ENCODE results near the gene HOXB4.

The HOXB4 gene

DNA sequence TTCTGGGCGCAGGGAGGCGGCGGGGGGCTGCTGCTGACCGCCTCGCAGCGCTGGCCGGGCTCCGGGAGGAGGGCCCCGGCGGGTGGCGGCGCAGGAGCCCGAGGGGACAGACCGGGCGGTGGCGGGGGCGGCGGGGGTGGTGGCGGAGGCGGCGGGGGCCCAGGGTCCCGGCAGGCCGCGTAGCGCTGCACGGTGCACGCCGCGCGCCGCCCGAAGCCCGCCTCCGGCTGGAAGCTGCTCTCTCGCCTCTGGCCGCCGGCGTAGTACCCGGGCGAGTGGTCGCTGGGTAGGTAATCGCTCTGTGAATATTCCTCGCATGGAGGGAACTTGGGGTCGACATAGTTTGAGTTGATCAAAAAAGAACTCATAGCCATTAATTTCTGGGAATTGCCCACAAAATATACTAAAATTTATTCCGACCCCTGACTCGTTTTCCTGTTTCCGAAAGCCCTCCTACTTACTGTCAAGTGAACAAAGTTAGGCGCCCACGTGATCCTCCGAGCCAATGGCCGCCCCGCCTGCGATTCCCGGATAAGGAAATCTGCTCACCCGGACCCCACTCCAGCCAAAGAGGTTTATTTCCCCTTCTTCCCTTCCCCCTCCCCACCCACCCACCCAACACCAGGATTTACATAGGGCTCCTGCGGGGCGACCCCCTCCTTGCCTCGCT lies at the start of gene HOXB4:
HOXB4 (minus strand) TSS at position 405 of the 670 bp plus-strand sequence; CDS start at position 374, 31 bp downstream.
- DNase-seq = no peak

DNA sequence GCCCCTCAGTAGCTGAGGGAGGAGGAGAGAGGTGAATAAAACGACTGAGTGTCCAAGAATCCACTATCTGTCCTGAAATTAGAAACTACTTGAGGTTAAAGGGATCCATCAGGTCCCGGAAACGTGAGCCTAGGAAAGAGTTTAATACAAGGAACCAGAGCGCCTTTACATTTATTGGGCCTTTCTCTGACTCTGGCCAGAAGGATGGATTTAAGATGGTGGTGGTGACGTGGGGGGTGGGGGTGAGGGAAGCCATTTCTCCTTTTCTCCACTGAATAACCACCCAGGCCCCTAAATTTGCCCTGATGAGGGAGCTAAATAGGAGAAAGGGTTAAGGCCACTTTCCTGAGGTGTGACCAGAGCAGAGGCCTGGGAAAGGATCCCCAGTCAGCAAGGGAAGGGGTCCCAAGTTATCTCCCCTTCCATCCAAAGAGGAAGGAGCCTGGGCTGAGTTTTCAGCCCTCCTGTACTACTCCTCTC lies 49.0 kb upstream of the HOXB4 start:
- DNase-seq = no peak

DNA sequence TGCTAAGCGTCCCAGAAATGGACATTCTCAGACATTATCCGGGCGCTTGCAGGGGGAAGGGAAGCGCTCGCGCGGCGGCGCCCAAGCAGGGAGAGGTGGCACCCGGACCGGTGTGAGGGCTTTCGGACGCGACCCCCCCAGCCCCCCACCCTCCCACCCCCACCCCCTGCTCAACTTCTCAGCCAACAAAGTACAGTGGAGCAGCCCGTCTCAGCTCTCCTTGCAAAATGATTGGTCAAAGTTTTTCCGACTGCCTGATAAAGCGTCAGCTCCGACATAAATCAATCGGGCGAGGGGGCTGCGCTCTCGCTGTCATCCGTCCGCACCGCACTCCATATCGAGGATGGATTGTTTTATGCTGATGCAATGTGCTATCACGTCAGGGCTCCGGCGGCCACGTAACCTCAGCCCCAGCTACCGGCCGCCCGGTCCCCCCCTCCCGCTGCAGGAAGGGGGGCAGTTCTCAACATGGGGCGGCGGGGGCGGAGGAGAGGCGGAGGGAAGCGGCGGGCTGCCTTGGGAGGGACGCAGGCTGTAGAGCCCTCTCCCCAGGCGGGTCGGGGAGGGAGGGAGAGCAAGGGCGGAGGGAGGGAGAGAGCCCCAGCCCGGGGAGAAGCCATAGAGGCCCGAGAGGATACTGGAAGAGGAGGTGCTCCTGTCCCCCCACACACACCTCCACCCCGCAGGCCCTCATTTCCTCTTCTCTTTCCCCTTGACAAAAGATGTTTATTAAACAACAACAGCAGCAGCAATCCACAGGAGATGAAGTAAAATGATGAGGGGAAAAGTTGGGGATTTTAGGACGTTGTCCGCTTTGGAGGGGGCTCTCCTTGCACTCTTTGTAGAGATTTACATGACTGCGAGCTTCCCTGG lies 48.3 kb upstream of the HOXB4 start, which contains the start of gene HOXB9:
HOXB9 (minus strand) TSS at position 114 of the 873 bp plus-strand sequence; CDS start at position 25, 89 bp downstream.
- DNase-seq = no peak

DNA sequence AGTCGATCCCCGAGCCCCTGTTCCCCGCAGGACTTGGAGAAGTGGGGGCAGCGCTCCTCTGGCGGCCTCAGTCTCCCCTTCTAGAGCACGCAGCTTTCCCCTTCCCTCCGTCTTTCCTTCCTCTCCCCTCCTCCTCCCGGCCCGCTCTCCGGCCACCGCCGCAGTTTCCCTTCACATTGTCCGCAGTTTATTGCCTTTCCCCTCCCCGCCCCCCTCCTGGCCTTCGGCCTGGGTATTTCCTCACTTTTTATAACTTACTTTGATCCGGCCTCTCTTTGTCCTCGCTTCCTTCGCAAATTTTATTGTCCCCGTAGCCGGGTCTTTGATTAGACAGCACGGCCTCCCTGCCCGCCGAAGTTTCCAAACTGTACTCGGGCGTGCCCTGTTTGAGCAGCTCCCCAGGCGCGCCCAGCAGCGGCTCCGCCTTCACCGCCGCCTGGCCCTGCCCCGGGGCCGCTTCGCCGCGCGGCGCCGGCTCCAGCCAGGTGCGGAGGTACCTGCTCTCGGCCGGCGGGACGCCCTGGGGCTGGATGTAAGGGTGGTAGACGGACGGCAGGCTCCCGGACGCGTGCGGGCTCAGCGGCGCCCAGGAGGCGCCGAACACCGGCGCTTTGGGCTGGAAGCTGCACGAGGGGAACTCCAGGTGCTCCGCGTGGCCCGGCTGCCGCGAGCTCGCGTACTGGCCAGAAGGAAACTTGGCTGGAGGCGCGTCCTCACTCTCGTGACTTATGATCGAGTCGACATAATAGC lies 47.5 kb upstream of the HOXB4 start:
- no peak for DNase-seq

DNA sequence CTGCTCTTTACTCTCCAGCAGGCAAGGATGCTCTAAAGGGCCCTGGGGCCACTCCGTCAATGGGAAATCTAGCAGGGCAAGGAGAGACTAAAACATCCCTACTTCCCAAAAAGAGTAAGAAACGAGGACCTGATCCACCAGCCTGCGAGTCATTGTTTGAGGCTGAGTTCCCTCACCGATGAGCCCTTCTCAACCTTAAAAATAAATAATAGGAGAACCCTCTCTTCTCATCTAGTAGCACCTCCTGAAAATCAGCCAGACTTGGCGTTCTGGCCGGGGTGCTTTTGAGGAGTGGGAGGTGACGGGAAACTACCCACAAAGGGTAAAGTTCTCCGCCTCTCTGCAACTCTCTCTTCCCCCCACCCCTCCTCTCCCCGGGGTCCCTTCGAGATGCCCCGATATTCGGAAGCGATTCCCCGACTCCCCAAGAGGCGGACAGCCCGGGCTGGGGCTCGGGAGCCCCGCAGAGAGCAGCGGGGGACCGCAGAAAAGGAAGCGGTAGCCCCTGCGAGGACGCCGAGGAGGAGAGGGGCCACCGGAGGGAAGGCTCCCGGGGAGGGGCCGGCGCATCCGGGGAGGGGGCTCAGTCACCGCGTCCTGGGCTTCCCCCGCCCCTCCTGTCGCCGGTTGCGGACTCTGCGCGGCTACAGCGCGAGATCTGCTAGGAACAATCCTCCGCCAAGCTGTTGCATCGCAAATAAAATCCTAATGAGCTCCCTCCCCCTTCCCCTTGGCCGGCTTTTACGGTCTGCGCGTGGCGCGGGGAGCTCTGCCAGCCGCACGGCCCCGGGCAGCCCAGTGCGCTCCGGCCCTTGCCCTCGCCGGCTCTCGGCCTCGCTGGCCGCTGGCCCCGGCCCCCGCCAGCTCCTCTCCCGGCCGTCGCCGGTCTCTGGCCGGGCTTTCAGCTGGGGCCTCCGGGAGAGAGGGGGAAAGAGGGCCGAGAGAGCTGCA lies 46.7 kb upstream of the HOXB4 start:
- DNase-seq = no peak

DNA sequence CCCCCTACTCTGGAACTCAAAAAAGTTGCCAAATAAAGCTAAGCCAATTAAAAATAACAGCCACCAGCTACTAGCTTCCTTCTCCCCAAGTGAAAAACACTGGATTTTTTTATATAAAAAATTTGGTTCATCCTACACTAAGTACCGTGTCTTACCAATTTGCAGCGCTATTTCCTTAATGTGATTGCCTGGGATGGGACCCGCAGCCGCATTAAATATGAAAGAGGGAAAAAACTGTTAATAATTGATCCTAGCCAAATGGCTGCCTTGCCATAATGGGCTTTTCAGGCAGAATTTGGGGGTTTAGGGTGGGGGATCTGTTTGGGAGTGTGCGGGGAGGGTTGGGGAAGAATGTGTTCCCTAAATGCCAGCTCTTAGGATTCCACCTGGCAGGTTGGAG lies 46.0 kb upstream of the HOXB4 start:
- DNase-seq = no peak

DNA sequence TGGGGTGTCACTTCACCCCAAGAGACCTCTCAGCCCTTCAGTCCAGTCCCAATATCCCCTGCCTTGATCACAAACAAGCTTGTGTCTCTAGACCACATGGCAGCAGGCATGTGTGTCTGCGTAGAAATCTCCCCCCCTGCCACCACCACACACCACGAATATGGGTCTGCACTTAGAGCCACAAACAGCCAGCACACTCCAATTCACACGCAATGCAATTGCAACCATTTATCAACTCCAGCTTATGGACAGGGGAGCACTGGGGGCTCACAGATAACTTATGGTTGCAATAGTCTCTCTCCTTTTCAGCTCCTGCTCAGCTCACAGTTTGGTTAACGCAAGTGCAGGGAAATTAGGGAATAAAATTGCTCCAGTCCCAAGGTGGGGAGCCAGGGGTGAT lies 45.4 kb upstream of the HOXB4 start:
- no peak for DNase-seq

DNA sequence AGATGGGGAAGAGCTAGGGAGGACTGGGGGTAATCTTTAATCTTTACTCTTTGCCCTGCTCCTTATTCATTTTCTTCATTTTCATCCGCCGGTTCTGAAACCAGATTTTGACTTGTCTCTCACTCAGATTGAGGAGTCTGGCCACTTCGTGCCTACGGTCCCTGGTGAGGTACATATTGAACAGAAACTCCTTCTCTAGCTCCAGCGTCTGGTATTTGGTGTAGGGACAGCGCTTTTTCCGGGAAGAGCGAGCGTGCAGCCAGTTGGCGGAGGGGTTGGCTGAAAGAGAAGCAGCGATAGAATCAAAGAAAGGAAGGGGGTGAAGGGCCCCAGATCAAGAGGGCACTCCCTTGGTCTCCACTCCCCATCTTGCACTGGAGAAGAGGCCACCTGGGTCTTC lies 44.7 kb upstream of the HOXB4 start:
- DNase-seq = no peak

DNA sequence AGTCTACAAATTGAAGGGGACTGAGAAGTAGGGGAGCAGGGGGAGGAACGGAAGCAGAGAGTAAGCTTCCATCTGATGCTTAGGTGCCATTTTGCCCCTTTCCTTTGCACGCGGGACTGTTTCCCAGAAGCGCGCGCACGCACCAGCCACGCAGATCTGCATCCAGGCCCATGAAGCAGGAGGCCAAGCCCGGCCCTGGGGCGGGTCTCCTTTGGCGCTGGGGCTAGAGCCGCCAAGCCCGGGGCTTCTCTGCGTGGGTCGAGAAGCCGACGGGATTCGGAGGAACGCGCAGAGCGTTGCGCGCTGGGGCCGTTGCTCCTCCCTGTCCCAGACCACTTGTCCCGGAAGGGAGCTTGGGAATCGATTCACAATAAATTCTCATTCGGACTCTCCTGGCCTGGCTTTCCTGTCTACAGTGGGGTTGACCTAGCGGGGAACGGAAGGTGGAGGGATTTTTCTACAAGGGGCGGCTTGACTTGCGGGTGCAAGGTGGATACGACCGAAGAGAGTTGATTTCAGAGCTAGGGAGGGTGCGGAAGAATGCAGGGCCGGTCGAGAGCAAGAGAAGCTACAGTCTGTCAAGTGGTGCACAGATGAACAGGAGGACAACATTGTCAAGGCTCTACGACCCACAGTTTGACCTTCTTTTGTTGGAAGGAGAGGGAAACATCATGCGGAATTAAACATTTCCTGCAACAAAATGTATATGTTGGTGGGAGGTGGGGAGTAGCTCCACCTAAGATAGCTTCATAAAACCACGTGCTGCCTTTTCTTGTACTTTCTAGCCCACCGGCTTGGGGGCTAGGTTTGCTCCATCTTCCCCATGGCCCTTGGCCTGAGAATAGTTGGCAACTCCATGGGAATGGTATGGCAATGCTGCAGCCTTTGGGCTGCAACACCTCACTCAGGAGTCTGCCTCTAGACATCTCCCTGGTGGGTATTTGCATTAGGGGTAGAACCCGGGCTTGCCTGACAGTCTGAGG lies 43.6 kb upstream of the HOXB4 start:
- DNase-seq = no peak

DNA sequence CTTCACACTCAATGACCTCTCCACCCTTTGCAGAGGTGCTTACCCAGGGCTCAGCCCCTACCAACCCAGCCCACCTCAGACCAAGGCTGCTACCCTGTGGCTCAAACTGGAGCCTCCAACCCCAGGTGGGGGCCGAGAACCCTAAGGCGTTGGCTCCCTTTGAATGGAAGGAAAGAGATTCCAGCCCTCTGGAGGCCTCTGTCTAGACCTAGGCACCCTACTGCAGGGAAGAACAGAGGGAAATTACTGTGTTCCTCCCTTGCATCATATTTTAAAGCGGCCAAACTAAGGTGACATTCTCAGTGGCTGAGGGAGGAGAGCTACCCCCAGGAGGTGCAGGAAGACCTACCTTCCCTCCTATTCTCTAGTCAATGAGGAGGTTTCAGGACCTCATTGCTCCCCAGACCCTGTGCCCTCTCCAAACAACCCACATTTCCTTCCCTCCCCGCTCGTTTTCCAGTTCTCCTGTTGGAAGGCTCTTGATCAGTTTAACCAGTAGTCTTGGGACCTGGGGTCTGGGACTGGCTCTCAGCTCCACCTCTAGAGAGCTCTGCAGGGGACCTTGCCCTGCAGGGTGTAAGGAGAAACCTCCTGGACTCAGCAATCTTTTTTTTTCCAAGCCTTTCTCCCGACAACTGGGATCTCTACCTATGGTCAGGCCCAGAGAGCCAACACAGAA lies 42.5 kb upstream of the HOXB4 start:
- DNase-seq = no peak

DNA sequence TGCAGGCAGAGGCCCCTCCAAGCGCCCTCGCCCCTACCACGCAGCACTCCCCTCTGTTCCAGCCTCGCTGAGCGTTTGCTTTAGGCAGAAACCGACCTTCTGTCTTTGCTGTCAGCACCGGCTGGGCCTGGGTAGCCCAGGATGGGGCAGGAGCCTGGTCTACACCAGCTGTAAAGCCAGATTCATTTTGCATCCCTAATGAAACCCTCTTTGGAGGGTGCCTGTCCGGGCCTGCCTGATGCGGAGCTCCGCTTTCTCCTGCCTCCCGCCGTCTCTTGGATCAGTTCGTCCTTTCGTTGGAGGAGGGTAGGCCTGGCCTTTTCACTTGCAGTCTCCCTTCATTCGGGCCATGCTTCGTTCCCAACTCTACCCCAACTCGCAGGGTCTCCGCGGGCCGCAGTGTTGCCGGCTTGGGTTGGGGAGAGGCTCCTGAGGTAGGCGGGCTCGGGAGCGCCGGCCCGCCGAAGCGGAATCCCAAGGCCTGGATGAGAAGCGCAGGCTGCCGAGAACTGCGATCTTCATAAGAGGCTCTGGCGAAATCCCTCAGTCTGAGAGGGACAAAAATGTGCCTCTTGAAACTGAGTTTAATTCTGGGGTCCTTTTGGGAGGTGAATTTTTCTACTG lies 41.8 kb upstream of the HOXB4 start:
- no peak for DNase-seq

DNA sequence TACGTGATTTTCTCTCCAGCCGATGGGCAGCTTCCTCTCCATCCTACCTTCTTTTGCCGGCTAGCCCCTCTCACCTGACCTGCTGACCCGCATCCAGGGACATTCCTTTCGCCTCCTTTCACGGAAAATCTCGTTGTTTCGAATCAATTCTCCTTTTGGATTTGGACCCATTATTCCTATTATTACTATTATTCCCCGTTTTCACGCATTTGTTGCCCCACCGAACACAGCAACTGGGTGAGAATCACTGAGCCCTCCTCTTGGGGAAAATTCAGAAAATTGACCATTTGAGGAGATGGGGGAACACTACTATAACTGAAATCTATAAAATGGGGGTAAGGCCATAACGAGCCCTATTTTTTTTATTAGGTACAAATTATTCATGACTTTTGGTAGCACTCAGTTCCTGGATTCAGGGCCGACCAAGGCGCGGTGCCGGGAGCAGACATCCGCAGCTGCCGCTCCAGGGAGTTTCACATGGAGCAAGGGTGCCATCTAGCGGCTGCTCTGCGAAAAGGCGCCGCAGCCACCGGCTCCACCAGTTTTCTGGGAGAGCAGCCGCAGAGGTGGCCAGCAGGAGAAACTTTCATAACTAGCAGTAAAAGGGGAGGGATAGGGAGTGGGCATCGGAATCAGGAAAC lies 40.2 kb upstream of the HOXB4 start:
- no peak for DNase-seq

DNA sequence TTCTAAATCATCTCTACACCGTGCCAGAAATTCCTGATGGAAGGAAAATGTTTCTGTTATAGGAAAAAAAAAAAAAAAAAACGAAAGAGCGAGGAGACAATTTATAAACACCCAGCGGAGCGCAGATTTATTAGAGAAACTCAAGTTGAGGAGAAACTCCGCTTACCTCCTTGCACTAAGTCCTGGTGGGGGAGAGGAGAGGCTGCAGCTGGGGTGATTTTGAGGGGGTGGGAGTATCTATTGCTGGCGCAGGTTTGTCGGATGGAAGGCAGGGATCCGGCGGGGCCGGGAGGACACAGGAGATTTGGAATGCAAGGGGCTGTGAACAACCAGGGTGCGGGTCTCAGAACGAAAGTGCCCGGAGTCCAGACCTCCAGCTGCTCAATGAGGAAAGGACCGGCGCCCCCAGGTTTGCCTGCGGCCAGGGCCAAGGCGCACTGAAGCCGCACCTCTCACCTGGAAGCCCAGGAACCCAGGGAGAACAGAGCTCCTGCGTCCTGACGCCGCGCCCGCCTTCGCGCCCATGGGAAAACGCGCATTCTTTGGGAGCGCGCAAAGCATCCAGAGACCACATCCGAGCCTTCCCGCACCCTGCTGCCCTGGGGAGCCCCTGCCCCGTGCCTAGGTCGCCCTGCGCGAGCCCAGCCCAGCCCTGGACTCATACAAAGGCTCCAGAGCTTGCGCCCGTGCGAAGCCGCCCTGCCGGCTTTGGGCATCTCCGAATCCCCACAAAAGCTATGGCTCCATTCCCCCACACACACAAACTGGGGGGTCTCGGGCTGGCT lies 39.5 kb upstream of the HOXB4 start:
- DNase-seq = no peak

DNA sequence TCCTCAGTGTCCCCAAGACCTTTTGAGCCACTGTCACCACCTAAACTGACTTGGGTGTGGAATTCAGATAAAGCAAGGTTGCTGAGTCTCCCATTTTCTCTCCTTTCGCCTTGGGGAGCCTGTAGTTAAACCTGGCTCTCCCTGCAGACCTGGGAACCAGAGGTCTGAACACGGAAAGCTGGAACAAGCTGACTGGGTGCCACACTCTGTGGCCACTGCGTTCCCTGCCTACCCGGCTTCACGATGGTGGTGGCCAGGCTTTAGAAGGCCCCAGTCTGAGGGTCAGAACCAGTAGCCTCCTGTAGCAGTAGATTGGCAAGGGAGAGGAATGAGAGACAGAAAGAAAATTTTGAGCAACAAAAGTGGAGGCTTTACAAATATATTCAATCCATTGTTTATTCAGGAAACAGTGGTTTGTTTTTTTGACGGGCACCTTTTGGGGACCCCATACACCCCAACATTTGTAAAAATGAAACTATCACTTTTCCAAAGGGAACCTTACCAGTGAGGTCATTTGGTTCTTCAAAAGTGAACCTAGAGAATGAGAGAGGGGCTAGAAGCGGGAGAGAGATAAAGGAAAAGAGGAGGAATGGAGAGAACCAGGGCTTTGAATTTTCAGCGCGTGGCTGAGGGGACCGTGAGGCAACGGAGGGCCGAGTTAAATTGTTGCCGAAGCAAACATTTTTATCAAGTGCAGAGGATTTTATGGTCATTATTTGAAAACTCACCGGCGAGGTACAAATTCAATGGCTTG lies 38.7 kb upstream of the HOXB4 start:
- DNase-seq = no peak

DNA sequence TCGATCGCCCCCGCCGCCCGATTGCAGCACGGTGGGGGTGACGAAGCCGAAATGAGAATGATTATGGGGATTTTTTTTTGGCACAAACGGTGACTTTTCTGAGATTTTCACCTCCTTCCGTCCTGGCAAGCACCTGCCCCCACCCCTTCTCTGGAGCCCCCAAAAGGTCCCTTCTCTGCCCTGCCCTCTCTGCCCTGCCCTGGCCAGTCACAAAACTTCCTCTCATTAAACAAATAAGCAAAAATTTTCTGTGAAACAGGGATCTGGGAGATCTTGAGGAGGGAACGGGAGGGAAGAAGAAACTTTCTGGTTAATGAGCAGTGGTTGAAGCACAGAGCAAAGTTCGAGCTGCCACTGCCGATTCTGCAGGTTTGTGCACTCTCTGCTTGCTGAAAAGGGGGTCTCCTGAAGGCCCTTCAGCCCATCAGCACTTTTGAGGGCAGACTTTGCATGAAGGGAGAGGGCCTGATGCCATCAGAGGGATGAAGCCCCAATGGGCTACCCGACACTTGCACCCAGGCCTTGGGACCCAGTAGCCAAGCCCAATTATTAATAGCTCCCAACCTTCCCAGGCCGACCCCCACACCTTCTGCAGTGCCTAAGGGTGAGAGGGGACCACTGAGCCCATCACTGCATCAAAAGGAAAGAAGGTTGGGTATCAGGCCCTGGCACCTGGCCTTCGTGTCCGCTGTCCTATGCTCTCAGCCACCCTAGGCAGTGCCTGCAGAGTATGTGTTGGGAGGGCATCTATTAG lies 38.0 kb upstream of the HOXB4 start:
- DNase-seq = no peak

DNA sequence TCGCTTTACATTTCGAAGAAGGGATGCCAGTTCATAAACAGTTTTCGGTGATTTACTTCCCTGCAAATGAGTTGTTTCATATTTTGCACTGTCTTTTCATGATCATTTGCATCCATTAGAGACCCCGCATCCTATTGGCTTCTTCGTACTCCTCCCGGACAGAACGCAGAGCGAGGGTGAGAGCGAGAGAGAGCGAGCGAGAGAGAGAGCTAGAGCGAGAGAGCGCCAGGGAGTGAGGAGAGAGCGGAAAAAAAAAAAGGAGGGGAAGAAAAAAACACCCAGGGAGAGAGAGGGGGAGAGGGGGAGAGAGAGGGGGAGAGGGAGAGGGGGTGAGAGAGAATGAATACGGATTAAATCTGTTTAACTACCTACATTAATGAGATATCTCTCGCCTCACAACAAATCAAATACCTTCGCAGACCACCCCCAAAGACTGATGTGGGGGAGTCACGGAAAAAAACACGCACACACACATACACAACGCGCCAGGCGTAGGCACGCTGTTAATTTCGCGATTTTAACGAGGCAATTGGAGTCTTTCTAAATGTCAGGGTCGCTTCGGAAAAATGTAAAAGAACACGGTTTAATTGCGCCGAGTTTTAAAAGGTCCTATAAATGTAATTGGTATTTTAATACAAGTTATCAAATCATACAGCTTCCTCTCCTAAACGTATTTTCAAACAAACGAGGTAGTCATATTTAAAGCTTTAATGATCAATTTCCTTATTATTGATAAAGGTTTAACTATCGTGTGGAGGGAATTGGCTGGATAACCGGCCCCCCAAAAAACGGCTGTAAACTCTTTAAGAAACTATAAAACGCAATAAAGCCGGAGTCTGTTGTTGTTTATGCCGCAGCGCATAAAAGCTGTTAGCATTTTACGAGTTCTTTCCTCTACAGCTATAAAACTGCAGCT lies 37.2 kb upstream of the HOXB4 start, which contains the start of gene HOXB8:
HOXB8 (minus strand) TSS at position 246 of the 916 bp plus-strand sequence. CDS start 588 bp downstream, outside the sequence.
- no peak for DNase-seq

All from NCI-H1417 treated with DMSO at 0.1 percent for 48 hours (cell line).